Transverse colon (tissue), 4 donors: Measurements from ENCODE around the gene HDC.

Experiments
- EP300 ChIP-seq: sonication (generic); formaldehyde crosslinking; IDR thresholded peaks from one replicate; pipeline ENCODE4 v1.6.1; 2017; ENCODE audit warnings: antibody characterized with exemption, low read depth
- POLR2A ChIP-seq: fragments of 450-650 bp; IDR thresholded peaks from one replicate; pipeline ENCODE4 v1.6.1; 2016; ENCODE audit warnings: antibody characterized with exemption, mild to moderate bottlenecking, moderate library complexity
- POLR2AphosphoS5 ChIP-seq, 3 donors: sonication (generic); formaldehyde crosslinking; IDR thresholded peaks; one replicate each; pipeline ENCODE4 v1.6.1; 2016; ENCODE audit warnings: antibody characterized with exemption in 3 of 3
- TF ChIP-seq, protein P1 (sequence below), 5 experiments: fragments of 200-600 bp in 3 of 5; fragments of 450-650 bp in 2 of 5; sonication (generic) in 3 of 5; IDR thresholded peaks; 1 replicate in 2 of 5; 2 replicates in 3 of 5; pipeline ENCODE4 v1.5.1; 2016 to 2017; ENCODE audit warnings: antibody characterized with exemption in 5 of 5, inconsistent platforms in 3 of 5, mild to moderate bottlenecking in 2 of 5, moderate library complexity in 1 of 5

DNA sequence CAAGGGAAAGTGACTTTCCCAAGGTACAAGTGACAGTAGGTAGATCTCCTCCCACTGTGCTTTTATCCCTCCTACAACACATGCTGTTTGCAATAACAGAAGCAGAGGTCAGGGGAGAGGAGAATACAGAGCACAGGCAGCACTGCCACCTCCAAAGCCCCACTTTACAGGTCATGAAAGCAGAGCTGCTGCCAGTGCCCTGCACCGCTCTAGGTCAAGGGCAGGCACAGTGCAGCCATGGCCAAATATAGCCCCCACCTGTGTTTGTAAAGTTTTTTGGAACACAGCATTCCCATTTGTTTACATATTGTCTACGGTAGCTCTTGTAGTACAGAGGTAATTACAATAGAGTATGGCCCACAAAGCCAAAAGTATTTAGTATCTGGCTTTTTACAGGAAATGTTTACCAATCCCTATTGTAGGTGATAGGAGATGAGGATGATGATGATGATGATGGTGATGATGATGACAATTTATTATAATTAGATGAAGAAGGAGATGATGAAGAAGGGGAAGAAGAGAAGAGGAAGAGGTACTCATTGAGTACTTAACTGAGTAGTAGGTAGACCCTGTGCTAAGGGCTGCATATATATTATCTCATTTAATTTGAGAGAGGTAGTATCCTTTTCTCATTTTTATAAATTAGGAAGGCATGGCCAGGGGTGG, 20.4 kb downstream of the HDC start:
- TF ChIP-seq, protein P1, sequence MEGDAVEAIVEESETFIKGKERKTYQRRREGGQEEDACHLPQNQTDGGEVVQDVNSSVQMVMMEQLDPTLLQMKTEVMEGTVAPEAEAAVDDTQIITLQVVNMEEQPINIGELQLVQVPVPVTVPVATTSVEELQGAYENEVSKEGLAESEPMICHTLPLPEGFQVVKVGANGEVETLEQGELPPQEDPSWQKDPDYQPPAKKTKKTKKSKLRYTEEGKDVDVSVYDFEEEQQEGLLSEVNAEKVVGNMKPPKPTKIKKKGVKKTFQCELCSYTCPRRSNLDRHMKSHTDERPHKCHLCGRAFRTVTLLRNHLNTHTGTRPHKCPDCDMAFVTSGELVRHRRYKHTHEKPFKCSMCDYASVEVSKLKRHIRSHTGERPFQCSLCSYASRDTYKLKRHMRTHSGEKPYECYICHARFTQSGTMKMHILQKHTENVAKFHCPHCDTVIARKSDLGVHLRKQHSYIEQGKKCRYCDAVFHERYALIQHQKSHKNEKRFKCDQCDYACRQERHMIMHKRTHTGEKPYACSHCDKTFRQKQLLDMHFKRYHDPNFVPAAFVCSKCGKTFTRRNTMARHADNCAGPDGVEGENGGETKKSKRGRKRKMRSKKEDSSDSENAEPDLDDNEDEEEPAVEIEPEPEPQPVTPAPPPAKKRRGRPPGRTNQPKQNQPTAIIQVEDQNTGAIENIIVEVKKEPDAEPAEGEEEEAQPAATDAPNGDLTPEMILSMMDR (IDR thresholded peaks at IDR 0.05), result no peak
- TF ChIP-seq POLR2AphosphoS5 (IDR thresholded peaks at IDR 0.05) (no peak), EP300 (no peak), POLR2A (no peak)
